DND-41 (cell line): ENCODE results near the gene MTA2.
A peak's percentile ranks its signal among the peaks of the same experiment; 100 is the strongest.

Source experiments
- ATAC-seq: fragments of 200-7000 bp; cut with Tn5 transposase; 3 replicates; pipeline ENCODE4 v1.9.1; 2021; ENCODE audit warnings: low read depth; ENCODE audit not compliant: insufficient read depth
- DNase-seq: peaks from one replicate; pipeline ENCODE4 v3.0.0-alpha.2; 2020
- H2AFZ ChIP-seq: 2 replicates; pipeline ENCODE4 v1.6.0; 2012; ENCODE audit warnings: low read depth, low read length
- H3K27ac ChIP-seq: 2 replicates; pipeline ENCODE4 v1.5.1; 2012; ENCODE audit warnings: low read length, inconsistent platforms
- H3K27me3 ChIP-seq: fragments of 200-600 bp; sonication (generic); 2 replicates; pipeline ENCODE4 v1.6.0; 2012; ENCODE audit warnings: low read length, mild to moderate bottlenecking, inconsistent platforms; ENCODE audit not compliant: insufficient read depth, poor library complexity
- H3K36me3 ChIP-seq: 2 replicates; pipeline ENCODE4 v1.5.1; 2012; ENCODE audit warnings: low read length, inconsistent platforms; ENCODE audit not compliant: insufficient read depth
- H3K4me1 ChIP-seq: 2 replicates; pipeline ENCODE4 v1.5.1; 2012; ENCODE audit warnings: mild to moderate bottlenecking, low read length; ENCODE audit not compliant: insufficient read depth
- H3K4me2 ChIP-seq: 2 replicates; pipeline ENCODE4 v1.6.0; 2012; ENCODE audit warnings: mild to moderate bottlenecking, moderate library complexity, low read length, inconsistent platforms; ENCODE audit not compliant: insufficient read depth
- H3K4me3 ChIP-seq, 2 experiments: fragments of 200-600 bp in 1 of 2; shearing (Covaris generic) in 1 of 2; 2 replicates each; pipeline ENCODE4 v1.5.1; 2012 to 2016; ENCODE audit warnings: inconsistent platforms in 2 of 2, low read length in 2 of 2, mild to moderate bottlenecking in 2 of 2, low read depth in 1 of 2, moderate library complexity in 1 of 2
- H3K79me2 ChIP-seq: 2 replicates; pipeline ENCODE4 v1.6.0; 2012; ENCODE audit warnings: low read length, inconsistent platforms; ENCODE audit not compliant: insufficient read depth
- H3K9ac ChIP-seq: 2 replicates; pipeline ENCODE4 v1.6.0; 2012; ENCODE audit warnings: low read depth, mild to moderate bottlenecking, inconsistent platforms, low read length, moderate library complexity
- H3K9me3 ChIP-seq: 2 replicates; pipeline ENCODE4 v1.5.1; 2012; ENCODE audit warnings: low read length, moderate library complexity, mild to moderate bottlenecking, inconsistent platforms; ENCODE audit not compliant: insufficient read depth, severe bottlenecking
- H4K20me1 ChIP-seq: 2 replicates; pipeline ENCODE4 v1.6.0; 2012; ENCODE audit warnings: low read length; ENCODE audit not compliant: insufficient read depth
- CTCF ChIP-seq: IDR thresholded peaks from 2 replicates; pipeline ENCODE4 v1.5.1; 2012; ENCODE audit warnings: borderline replicate concordance, low read length, moderate library complexity, mild to moderate bottlenecking; ENCODE audit not compliant: poor library complexity, severe bottlenecking; ENCODE audit errors: extremely low read depth
- EZH2 ChIP-seq: IDR thresholded peaks from 3 replicates; pipeline ENCODE4 v1.6.1; 2012; ENCODE audit warnings: borderline replicate concordance, low read depth, mild to moderate bottlenecking, moderate library complexity, low read length, inconsistent platforms; ENCODE audit not compliant: severe bottlenecking

Gene MTA2

GRCh38 chr11:62615521-62615920, 13.9 kb upstream of the MTA2 start:
- no peak overlapping the region for H3K27ac ChIP-seq
- TF ChIP-seq EZH2 (no peak), CTCF (no peak)

GRCh38 chr11:62614275-62614674, 12.6 kb upstream of the MTA2 start:
- DNase-seq (no peak), ATAC-seq (no peak)
- TF ChIP-seq EZH2 (no peak), CTCF (no peak)

More at GRCh38 chr11:62615521-62615920, 13.9 kb upstream of the MTA2 start:
- H4K20me1 ChIP-seq, result no peaks in the 10 kb centered on the region
- peaks cover 26% of the 10 kb centered on the region for H3K4me1 ChIP-seq
- DNase-seq (no peak), ATAC-seq (no peak)
- no peaks in the 10 kb centered on the region for H3K27me3 ChIP-seq
- no peak overlapping the region for H3K4me3 ChIP-seq
- no peak overlapping the region for H3K4me2 ChIP-seq
- H3K36me3 ChIP-seq, result peaks cover 23% of the 10 kb centered on the region
- H3K9ac ChIP-seq, result no peak overlapping the region
- H2AFZ ChIP-seq, result no peak overlapping the region
- peaks cover 22% of the 10 kb centered on the region for H3K79me2 ChIP-seq
- no peaks in the 10 kb centered on the region for H3K9me3 ChIP-seq

GRCh38 chr11:62613291-62613778, 11.7 kb upstream of the MTA2 start:
- H3K9ac ChIP-seq, result no peak overlapping the region
- no peak for TF ChIP-seq EZH2
- no peak for TF ChIP-seq CTCF
- no peaks in the 10 kb centered on the region for H4K20me1 ChIP-seq
- H3K4me2 ChIP-seq, result 0 out of 2 replicates have a peak overlapping the region, but pooled peaks have one; percentile 98
- no peak overlapping the region for H3K4me3 ChIP-seq
- H3K4me1 ChIP-seq, result peaks cover 21% of the 10 kb centered on the region
- no peak for DNase-seq
- H3K36me3 ChIP-seq, result peaks cover 34% of the 10 kb centered on the region
- H3K27me3 ChIP-seq, result no peaks in the 10 kb centered on the region
- no peak overlapping the region for H2AFZ ChIP-seq
- H3K79me2 ChIP-seq, result peaks cover 12% of the 10 kb centered on the region
- no peak overlapping the region; the same call in 1 of the 2 replicates for H3K27ac ChIP-seq
- ATAC-seq, result no peak
- no peaks in the 10 kb centered on the region for H3K9me3 ChIP-seq

More at GRCh38 chr11:62614275-62614674, 12.6 kb upstream of the MTA2 start:
- Histone ChIP-seq H3K27me3 (no peaks in the 10 kb centered on the region), H3K27ac (0 out of 2 replicates have a peak overlapping the region, but pooled peaks have one; percentile 4), H3K9me3 (no peaks in the 10 kb centered on the region), H2AFZ (no peak overlapping the region), H4K20me1 (no peaks in the 10 kb centered on the region), H3K4me2 (no peak overlapping the region), H3K4me3 (no peak overlapping the region), H3K4me1 (peaks cover 21% of the 10 kb centered on the region), H3K9ac (no peak overlapping the region), H3K79me2 (peaks cover 16% of the 10 kb centered on the region), H3K36me3 (peaks cover 30% of the 10 kb centered on the region)
